ENCODE data around the gene HOXA7.

Gene HOXA7

GRCh38 chr7:27146491-27147198 lies 9.8 kb downstream of the HOXA7 start:
- no peak for DNase-seq

DNA sequence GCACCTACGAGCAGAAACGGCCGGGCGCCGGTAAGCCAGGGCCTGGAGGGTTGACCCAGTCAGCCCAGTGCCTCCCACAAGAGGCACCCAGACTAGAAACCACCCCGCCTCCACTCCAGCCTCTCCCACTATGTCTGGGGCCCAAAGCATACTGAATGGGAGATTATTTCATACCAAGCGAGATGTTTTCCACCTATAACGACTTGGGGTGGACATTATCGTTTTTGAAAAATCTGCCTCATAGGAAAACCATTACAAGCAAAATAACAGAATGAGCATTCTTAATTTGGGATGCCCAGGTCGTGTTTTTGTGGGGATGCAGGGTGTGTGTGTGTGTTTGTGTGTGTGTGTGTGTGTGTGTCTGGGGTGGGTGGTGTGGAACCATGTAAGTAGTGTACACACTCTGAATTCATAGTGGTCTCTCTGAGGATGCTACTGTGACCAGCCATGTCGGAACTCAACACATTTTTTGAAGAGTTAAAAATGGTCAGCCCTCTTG lies 10.5 kb downstream of the HOXA7 start:
- DNase-seq: no peak

DNA sequence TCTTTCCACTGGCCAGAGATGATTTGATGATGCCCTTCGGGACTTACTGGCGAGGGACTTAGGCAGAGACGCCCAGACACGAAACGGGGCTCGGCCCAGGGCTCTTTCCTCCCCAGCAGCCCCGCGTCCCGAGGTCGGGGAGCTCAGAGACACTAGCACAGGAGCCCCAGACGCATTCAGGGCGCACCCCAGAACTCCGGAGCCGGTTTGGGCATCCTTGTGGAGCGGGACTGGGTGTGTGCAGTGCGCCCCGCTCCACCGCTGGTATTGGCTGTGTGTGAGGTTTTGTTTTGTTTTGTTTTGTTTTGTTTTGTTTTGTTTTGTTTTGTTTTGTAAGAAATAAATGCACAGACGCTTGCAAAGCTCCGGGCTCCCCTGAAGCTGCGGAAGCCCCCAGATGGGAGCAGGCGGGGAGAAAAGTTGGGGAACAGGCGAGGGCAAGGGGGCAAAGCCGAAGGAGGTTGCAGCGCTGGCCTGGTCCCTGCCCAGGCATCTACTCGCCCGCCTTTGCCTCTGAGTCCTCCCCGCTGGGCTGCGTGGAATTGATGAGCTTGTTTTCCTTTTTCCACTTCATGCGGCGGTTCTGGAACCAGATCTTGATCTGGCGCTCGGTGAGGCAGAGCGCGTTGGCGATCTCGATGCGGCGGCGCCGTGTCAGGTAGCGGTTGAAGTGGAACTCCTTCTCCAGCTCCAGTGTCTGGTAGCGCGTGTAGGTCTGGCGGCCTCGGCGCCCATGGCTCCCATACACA lies 11.1 kb downstream of the HOXA7 start:
- DNase-seq: no peak

DNA sequence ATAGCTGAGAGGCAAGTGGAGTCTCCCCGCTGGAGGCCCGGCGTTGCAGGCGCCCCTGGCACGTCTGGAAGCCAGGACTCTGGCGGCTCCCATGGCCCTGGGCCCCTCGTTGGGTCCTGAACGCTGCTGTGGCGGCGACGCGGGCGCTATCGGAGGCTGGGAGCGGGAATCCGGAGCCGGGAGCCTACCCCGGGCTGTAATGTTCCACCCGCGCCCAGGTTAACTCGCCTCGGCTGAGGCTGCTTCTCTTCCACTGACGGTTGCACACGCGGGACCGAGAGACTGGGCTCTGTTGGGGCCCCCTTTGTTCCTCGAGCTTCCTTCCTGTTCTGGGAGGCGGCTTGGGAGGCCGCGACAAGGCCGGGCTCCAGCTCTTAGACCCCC lies 11.7 kb downstream of the HOXA7 start:
- no peak for DNase-seq

DNA sequence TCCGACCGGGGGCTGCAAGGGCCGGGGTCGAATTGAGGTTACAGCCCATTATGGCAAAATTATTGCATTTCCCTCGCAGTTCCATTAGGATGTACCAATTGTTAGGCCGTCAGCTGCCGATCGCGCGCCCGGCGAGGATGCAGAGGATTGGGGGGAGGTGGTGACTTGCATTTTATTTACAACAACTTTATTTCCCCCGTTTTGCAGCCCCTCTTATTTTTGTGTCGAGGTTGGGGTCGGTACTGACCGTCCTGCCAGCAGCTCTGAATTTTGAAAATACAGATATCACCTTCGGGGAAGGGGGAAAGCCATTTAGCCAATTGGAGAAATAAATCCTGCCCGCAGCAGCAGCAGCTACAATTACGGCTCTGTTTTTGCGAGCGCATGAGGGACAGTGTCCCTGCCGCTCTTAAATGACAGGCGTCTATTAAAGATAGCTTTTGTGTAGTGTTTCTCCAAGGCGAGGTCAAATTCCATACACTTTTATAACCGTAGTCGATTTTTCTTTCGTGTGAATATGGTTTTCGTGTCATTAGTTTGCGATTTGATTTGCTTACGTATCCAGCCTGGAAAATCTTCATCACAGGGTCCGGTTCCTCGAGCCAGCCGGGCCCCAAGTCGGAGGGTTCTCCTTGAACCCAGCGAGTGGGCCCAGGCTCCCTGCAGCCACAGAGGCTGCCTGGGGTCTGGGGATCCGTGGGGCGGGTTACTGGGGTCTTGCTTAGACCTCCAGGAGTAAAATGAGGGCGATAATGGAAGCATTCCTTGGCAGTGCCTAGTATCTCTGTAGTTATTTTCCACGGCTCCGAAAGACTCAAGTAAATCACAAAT lies 12.3 kb downstream of the HOXA7 start:
- DNase-seq: no peak

- no peak for DNase-seq
Measured at GRCh38 chr7:27143023-27143949, 13.2 kb downstream of the HOXA7 start, which contains the start of gene HOXA5. Gene HOXA5, minus strand, starts transcription at chr7:27143681. Its CDS starts 74 bp downstream, at chr7:27143607.

- no peak for DNase-seq
Measured at GRCh38 chr7:27142580-27143022, 13.9 kb downstream of the HOXA7 start.

GRCh38 chr7:27141923-27142579 lies 14.4 kb downstream of the HOXA7 start:
- DNase-seq: no peak

DNA sequence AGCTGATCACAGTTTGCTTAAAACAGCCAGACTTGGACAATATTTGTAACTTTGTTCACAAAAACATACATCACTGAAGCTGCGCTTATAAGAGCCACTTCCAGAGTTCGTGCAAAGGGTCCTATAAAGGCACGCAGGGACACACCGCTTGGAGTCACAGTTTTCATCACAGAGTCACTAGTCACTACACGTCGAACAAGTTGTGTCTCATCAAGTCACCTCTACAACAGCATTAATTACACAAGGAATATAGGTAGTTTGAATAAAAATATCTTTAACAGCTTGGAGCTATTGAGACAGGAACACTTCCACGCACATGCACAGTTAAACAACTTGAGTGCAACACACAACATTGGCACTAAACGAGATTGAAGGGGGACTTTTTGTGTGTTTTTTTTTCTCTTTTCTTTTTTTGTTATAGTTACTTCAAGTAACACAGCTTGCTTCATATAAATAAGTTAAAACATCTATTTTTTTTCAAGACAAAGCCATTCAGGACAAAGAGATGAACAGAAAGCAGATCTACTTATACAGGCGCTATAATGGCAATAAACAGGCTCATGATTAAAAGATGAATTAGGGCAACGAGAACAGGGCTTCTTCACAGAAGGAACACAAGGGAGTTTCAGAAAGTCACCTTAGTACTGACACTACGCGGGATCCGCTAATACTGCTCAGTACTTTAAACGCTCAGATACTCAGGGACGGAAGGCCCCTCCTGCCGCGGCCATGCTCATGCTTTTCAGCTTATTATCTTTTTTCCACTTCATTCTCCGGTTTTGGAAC lies 15.1 kb downstream of the HOXA7 start:
- no peak for DNase-seq

GRCh38 chr7:27140126-27140857 lies 16.2 kb downstream of the HOXA7 start:
- DNase-seq: no peak

GRCh38 chr7:27139334-27140125 lies 16.9 kb downstream of the HOXA7 start:
- DNase-seq: no peak

DNA sequence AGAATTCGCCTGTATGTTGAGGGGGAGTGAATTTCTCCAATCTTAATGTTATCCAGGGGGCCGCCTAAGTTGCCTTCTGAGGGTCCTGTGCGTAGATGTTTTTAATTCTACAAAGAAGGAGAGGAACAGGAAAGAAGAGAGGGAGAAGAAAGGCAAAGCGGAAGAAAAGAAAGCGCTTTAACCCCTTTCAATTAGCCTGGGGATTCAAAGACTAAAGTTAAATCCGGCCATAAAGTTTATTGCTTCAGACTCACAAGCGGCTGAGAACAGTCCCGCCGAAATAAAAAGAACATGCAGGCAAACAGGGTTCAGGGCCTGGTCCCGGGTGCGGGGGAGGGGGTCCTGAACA lies 17.5 kb downstream of the HOXA7 start:
- DNase-seq: no peak

- no peak for DNase-seq
Measured at GRCh38 chr7:27138472-27138871, 18.0 kb downstream of the HOXA7 start.

- DNase-seq: no peak
Measured at GRCh38 chr7:27137640-27138315, 18.7 kb downstream of the HOXA7 start.

DNA sequence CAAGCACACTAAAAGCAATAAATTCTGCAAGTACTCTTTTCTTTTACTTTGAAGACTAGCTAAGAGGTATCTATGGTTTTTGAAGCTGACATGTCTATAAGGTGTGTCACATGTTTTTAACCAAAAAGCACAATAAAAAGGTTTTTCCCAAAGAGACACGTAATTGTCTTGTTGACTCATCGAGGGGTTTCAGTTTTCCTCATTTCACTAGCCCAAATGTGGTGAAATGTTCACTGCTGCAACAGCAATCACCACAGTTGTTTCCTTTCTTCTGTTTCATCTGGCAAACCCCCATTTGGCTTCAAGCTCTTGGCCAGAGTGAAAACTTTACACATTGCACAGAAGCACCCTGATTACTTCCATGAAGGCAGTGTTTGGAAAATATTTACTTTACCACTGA lies 22.1 kb downstream of the HOXA7 start:
- DNase-seq: no peak

- DNase-seq: no peak
Measured at GRCh38 chr7:27133409-27134231, 22.9 kb downstream of the HOXA7 start.

GRCh38 chr7:27132978-27133377 lies 23.5 kb downstream of the HOXA7 start:
- DNase-seq: no peak

DNA sequence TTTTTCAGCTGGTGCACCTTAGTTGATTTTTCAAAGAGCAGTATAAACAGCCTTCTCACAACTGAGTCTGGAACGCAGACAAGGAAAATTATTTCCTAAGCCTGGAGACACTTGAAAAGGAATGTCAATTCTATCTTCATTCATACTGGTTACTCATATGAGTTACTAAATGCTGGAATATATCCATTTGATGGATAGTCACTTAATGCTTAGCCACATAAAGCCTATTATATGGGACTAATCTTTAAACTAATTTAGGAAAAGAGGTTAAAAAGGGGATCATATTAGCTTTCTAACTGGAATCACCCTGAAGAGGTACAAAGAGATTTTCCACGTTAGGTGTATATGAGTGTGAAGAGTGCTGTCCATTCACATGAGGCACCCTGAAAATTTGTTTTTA lies 24.3 kb downstream of the HOXA7 start:
- no peak for DNase-seq

All from GDM1 (cell line).